Measurements from ENCODE around the gene ERBB4.

- TF ChIP-seq, protein P1, sequence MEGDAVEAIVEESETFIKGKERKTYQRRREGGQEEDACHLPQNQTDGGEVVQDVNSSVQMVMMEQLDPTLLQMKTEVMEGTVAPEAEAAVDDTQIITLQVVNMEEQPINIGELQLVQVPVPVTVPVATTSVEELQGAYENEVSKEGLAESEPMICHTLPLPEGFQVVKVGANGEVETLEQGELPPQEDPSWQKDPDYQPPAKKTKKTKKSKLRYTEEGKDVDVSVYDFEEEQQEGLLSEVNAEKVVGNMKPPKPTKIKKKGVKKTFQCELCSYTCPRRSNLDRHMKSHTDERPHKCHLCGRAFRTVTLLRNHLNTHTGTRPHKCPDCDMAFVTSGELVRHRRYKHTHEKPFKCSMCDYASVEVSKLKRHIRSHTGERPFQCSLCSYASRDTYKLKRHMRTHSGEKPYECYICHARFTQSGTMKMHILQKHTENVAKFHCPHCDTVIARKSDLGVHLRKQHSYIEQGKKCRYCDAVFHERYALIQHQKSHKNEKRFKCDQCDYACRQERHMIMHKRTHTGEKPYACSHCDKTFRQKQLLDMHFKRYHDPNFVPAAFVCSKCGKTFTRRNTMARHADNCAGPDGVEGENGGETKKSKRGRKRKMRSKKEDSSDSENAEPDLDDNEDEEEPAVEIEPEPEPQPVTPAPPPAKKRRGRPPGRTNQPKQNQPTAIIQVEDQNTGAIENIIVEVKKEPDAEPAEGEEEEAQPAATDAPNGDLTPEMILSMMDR (IDR thresholded peaks at IDR 0.05) = no peak
- no peak for TF ChIP-seq EP300 (IDR thresholded peaks at IDR 0.05)
Observed at GRCh38 chr2:211611061-211611518, 927.5 kb downstream of the ERBB4 start.
